ENCODE measurements around the gene PDILT.

The PDILT gene

GRCh38 chr16:20348365-20349185, 56.0 kb downstream of the PDILT start:
- peaks cover 4% of the 10 kb centered on the region for H3K4me1 ChIP-seq (ENCODE audit: control insufficient read depth, insufficient read depth, low read length)
- H3K4me3 ChIP-seq (ENCODE audit: low read length), result no peak overlapping the region
- no peaks in the 10 kb centered on the region for H3K9me3 ChIP-seq (ENCODE audit: control insufficient read depth, low read length)
- no peak overlapping the region for H3K9ac ChIP-seq (ENCODE audit: low read length)
- H3K36me3 ChIP-seq (ENCODE audit: control insufficient read depth, insufficient read depth, low read length), result no peaks in the 10 kb centered on the region
- H3K27me3 ChIP-seq (ENCODE audit: control insufficient read depth, insufficient read depth, low read length), result no peaks in the 10 kb centered on the region

GRCh38 chr16:20347666-20348364, 56.7 kb downstream of the PDILT start:
- Histone ChIP-seq H3K4me1 (ENCODE audit: control insufficient read depth, insufficient read depth, low read length) (peaks cover 4% of the 10 kb centered on the region), H3K36me3 (ENCODE audit: control insufficient read depth, insufficient read depth, low read length) (no peaks in the 10 kb centered on the region), H3K9me3 (ENCODE audit: control insufficient read depth, low read length) (no peaks in the 10 kb centered on the region), H3K9ac (ENCODE audit: low read length) (no peak overlapping the region), H3K4me3 (ENCODE audit: low read length) (no peak overlapping the region), H3K27me3 (ENCODE audit: control insufficient read depth, insufficient read depth, low read length) (no peaks in the 10 kb centered on the region)

GRCh38 chr16:20344611-20345010, 59.9 kb downstream of the PDILT start:
- Histone ChIP-seq H3K27me3 (ENCODE audit: control insufficient read depth, insufficient read depth, low read length) (no peaks in the 10 kb centered on the region), H3K9ac (ENCODE audit: low read length) (no peak overlapping the region), H3K4me1 (ENCODE audit: control insufficient read depth, insufficient read depth, low read length) (peaks cover 4% of the 10 kb centered on the region), H3K9me3 (ENCODE audit: control insufficient read depth, low read length) (no peaks in the 10 kb centered on the region), H3K36me3 (ENCODE audit: control insufficient read depth, insufficient read depth, low read length) (no peaks in the 10 kb centered on the region), H3K4me3 (ENCODE audit: low read length) (no peak overlapping the region)

DNA sequence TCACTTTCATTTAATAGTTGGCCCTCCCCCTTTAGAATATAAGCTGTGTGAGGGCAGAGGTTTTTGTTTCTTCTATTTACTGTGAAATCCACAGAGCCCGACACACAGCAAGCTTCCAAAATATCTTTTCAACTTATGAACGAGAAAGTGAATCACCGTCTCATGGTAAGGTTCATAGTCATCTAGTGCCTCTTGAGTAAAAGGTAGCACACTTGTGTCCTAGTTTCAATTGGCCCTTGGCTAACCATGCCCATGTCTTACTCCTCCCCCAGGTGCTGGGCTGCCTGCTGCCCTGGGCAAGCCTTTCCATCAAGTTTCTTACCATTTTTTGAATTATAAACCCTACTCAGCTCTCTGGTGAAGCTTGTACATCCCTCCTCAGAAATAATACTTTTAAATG, 64.8 kb downstream of the PDILT start:
- no peaks in the 10 kb centered on the region for H3K4me1 ChIP-seq (ENCODE audit: control insufficient read depth, insufficient read depth, low read length)
- no peak overlapping the region for H3K4me3 ChIP-seq (ENCODE audit: low read length)
- no peak overlapping the region for H3K9ac ChIP-seq (ENCODE audit: low read length)
- H3K9me3 ChIP-seq (ENCODE audit: control insufficient read depth, low read length), result no peaks in the 10 kb centered on the region
- H3K36me3 ChIP-seq (ENCODE audit: control insufficient read depth, insufficient read depth, low read length), result no peaks in the 10 kb centered on the region
- H3K27me3 ChIP-seq (ENCODE audit: control insufficient read depth, insufficient read depth, low read length), result no peaks in the 10 kb centered on the region

- Histone ChIP-seq H3K27me3 (ENCODE audit: control insufficient read depth, insufficient read depth, low read length) (no peaks in the 10 kb centered on the region), H3K4me3 (ENCODE audit: low read length) (no peak overlapping the region), H3K4me1 (ENCODE audit: control insufficient read depth, insufficient read depth, low read length) (no peaks in the 10 kb centered on the region), H3K36me3 (ENCODE audit: control insufficient read depth, insufficient read depth, low read length) (no peaks in the 10 kb centered on the region), H3K9ac (ENCODE audit: low read length) (no peak overlapping the region), H3K9me3 (ENCODE audit: control insufficient read depth, low read length) (no peaks in the 10 kb centered on the region)
These were observed 67.6 kb downstream of the PDILT start for GRCh38 chr16:20336955-20337354.

DNA sequence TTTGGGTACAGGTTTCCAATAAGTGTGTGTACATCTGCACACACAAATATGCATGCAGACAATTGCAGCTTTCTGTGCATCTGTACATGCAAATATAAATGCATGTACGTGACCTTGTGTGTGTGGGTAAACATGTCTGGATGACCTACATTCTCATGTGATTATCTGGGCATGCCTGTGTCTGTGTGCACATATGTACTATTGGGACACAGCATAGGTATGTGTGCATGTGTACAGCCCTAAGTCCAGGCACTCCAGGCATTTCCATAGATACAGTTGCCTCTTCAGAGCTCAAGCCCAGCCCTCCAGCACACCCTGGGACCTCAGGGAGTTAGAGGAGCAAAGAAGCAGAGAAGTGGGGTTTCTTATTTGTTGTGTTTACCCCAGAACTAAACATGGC, 70.1 kb downstream of the PDILT start:
- no peaks in the 10 kb centered on the region for H3K9me3 ChIP-seq (ENCODE audit: control insufficient read depth, low read length)
- H3K27me3 ChIP-seq (ENCODE audit: control insufficient read depth, insufficient read depth, low read length), result no peaks in the 10 kb centered on the region
- H3K9ac ChIP-seq (ENCODE audit: low read length), result no peak overlapping the region
- no peaks in the 10 kb centered on the region for H3K36me3 ChIP-seq (ENCODE audit: control insufficient read depth, insufficient read depth, low read length)
- H3K4me1 ChIP-seq (ENCODE audit: control insufficient read depth, insufficient read depth, low read length), result no peaks in the 10 kb centered on the region
- H3K4me3 ChIP-seq (ENCODE audit: low read length), result no peak overlapping the region

- H3K9me3 ChIP-seq (ENCODE audit: control insufficient read depth, low read length), result no peaks in the 10 kb centered on the region
- H3K4me1 ChIP-seq (ENCODE audit: control insufficient read depth, insufficient read depth, low read length), result peaks cover 5% of the 10 kb centered on the region
- H3K27me3 ChIP-seq (ENCODE audit: control insufficient read depth, insufficient read depth, low read length), result no peaks in the 10 kb centered on the region
- no peaks in the 10 kb centered on the region for H3K36me3 ChIP-seq (ENCODE audit: control insufficient read depth, insufficient read depth, low read length)
- H3K9ac ChIP-seq (ENCODE audit: low read length), result no peak overlapping the region
- no peak overlapping the region for H3K4me3 ChIP-seq (ENCODE audit: low read length)
These were observed 71.4 kb downstream of the PDILT start for GRCh38 chr16:20333120-20333519.

DNA sequence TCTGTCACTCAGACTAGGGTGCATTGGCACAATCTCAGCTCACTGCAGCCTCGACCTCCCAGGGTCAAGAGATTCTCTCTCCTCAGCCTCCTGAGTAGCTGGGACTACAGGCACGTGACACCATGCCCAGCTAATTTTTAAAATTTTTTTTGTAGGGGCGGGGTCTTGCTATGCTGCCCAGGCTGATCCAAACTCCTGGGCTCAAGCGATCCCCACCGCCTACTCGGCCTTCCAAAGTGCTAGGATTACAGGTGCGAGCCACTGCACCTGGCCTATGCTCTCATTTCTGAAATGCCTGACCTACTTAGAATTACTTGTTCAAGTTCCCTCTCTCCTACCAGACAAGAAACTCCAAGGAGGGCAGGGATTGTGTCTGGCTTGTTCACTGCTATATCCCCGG, 72.1 kb downstream of the PDILT start:
- H3K9ac ChIP-seq (ENCODE audit: low read length), result no peak overlapping the region
- H3K36me3 ChIP-seq (ENCODE audit: control insufficient read depth, insufficient read depth, low read length), result no peaks in the 10 kb centered on the region
- H3K27me3 ChIP-seq (ENCODE audit: control insufficient read depth, insufficient read depth, low read length), result peaks cover 1% of the 10 kb centered on the region
- H3K4me1 ChIP-seq (ENCODE audit: control insufficient read depth, insufficient read depth, low read length), result peaks cover 12% of the 10 kb centered on the region
- no peaks in the 10 kb centered on the region for H3K9me3 ChIP-seq (ENCODE audit: control insufficient read depth, low read length)
- no peak overlapping the region for H3K4me3 ChIP-seq (ENCODE audit: low read length)

DNA sequence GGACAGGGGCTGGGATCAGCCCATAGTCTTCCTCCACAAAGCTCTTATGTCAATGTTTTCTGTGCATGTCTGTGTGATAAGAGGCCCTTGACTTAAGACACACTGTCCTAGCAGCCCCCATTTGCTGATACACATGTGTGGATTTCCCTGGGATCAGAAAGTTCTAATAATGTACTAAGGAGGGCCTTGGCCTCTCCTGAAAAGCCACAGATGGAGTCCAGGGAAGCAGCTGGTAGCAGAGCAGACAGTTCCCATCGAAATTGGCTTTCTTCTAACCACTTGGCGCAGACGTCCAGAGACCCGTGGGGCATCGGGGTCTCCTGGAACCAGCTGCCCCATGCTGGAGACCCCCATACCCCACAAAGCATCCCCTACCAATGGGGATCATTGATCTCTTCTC, 72.9 kb downstream of the PDILT start:
- Histone ChIP-seq H3K9ac (ENCODE audit: low read length) (no peak overlapping the region), H3K9me3 (ENCODE audit: control insufficient read depth, low read length) (no peaks in the 10 kb centered on the region), H3K27me3 (ENCODE audit: control insufficient read depth, insufficient read depth, low read length) (peaks cover 4% of the 10 kb centered on the region), H3K4me1 (ENCODE audit: control insufficient read depth, insufficient read depth, low read length) (peaks cover 20% of the 10 kb centered on the region), H3K4me3 (ENCODE audit: low read length) (no peak overlapping the region), H3K36me3 (ENCODE audit: control insufficient read depth, insufficient read depth, low read length) (no peaks in the 10 kb centered on the region)

DNA sequence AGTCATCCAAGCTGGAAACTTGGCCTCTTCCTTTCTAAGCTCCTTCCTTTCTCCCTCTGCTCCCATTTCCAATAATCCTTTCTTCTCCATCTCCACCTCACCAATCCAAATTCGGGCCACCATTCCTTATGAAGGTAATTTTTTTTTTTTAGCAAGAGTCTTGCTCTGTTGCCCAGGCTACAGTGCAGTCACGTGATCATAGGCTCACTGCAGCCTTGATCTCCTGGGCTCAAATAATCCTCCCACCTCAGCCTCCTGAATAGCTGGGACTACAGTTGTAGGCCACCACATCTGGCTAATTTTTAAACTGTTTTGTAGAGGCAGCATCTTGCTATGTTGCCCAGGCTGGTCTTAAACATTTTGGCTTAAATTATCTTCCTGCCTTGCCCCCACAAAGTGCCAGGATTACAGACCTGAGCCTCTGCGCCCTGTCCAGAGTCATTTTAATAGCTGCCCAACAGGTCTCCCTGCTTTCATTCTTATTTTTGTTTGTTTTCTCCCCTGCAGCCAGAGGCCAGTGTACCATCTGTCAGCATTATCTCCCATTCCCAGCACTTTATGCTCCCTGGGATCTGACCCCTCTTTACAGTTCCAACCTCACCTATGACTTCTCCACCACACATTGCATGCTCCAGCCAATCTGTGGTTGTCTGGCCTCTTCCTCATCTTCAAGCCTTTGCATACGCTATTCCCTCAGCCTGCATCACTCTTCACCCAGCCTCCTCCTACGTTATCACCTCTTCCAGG, 75.0 kb downstream of the PDILT start:
- Histone ChIP-seq H3K9me3 (ENCODE audit: control insufficient read depth, low read length) (no peaks in the 10 kb centered on the region), H3K4me3 (ENCODE audit: low read length) (no peak overlapping the region), H3K36me3 (ENCODE audit: control insufficient read depth, insufficient read depth, low read length) (no peaks in the 10 kb centered on the region), H3K27me3 (ENCODE audit: control insufficient read depth, insufficient read depth, low read length) (peaks cover 4% of the 10 kb centered on the region), H3K9ac (ENCODE audit: low read length) (no peak overlapping the region), H3K4me1 (ENCODE audit: control insufficient read depth, insufficient read depth, low read length) (peaks cover 30% of the 10 kb centered on the region)

- no peak within 1 kb of the TSS for H3K4me3 ChIP-seq (ENCODE audit: low read length)
These were observed 77.0 kb downstream of the PDILT start, which contains the start of gene GP2 for GRCh38 chr16:20327444-20328041. Gene GP2, minus strand, starts transcription at chr16:20327513. Its CDS starts 1,082 bp downstream, at chr16:20326431.

More at GRCh38 chr16:20327444-20328041, 77.0 kb downstream of the PDILT start, which contains the start of gene GP2:
- peaks cover 30% of the 10 kb centered on the region for H3K4me1 ChIP-seq (ENCODE audit: control insufficient read depth, insufficient read depth, low read length)
- H3K9ac ChIP-seq (ENCODE audit: low read length), result no peak within 1 kb of the TSS
- H3K27me3 ChIP-seq (ENCODE audit: control insufficient read depth, insufficient read depth, low read length), result peaks cover 4% of the 10 kb centered on the region
- H3K36me3 ChIP-seq (ENCODE audit: control insufficient read depth, insufficient read depth, low read length), result no peaks in the 10 kb centered on the region
- H3K9me3 ChIP-seq (ENCODE audit: control insufficient read depth, low read length), result no peaks in the 10 kb centered on the region

Data from mucosa of stomach (tissue), 1 donor.